Brain microvascular endothelial cell (primary cell): Measurements from ENCODE around the gene CYSTM1.

Source experiments
- DNase-seq: peaks from one replicate; pipeline ENCODE4 v3.0.0-alpha.2; 2020
- H3K27ac ChIP-seq: fragments of 250-450 bp; sonication (Bioruptor Pico); 2 replicates; pipeline ENCODE4 v1.5.1; 2020; ENCODE audit warnings: mild to moderate bottlenecking, moderate library complexity
- H3K27me3 ChIP-seq: fragments of 250-450 bp; sonication (Bioruptor Pico); replicated peaks from 2 replicates; pipeline ENCODE4 v1.5.1; 2020; ENCODE audit warnings: mild to moderate bottlenecking
- H3K36me3 ChIP-seq: fragments of 250-450 bp; sonication (Bioruptor Pico); replicated peaks from 2 replicates; pipeline ENCODE4 v1.5.1; 2020; ENCODE audit warnings: mild to moderate bottlenecking
- H3K4me3 ChIP-seq: 2 replicates; pipeline ENCODE4 v1.5.1; 2011; ENCODE audit warnings: low read depth, mild to moderate bottlenecking, control low read depth, low read length, moderate library complexity
- in situ Hi-C: cut with HindIII; loops from 2 replicates; pipeline ENCODE4 v1.10.0; 2017; ENCODE audit warnings: low sequenced_read_pairs, low pct_ligation_motif_present
- TF ChIP-seq, protein P1 (sequence below): IDR thresholded peaks from 2 replicates; pipeline ENCODE4 v1.5.1; 2011; ENCODE audit warnings: low read depth, mild to moderate bottlenecking, moderate library complexity, low read length, control low read depth, inconsistent platforms; ENCODE audit errors: missing control alignments

CYSTM1 gene

DNA sequence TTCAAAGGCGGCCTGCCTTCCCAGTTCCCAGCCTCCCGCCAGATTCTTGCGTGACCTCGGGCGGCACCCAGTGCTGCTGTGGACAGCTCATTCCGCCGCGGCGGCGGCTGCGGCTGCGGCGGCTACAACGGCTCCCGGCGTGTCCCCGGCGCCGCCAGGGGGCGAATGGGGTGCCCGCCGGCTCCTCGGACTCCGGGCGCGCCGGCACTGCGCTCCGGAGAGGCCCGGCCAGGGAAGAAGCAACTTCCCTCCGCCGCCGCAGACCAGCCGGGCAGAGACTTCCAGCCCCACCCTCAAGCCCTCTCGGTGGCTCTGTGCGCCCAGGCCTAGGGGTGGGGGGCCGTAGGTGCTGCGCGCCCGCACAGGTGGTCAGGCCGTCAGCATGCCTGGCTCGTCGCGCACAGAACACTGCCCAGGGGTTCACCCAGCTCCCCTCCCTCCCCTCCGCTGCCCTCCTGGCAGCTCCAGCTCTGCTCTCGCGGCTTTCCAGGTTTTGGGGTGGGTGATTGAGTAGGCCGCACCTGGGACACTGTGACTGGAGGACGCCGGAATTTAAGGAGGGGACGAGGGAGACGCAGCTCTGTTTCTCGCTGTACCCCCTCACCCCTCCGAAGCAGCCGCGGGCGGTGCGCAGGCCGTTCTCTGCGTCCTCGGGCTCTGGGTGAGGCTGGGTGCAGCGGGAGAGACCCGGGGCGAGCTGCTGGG is 29.0 kb upstream of the CYSTM1 start:
- H3K36me3 ChIP-seq: no peaks in the 10 kb centered on the region
- no peaks in the 10 kb centered on the region for H3K27me3 ChIP-seq
- in situ Hi-C loops: no loop called here
- DNase-seq: peak; percentile 42
- TF ChIP-seq, protein P1, sequence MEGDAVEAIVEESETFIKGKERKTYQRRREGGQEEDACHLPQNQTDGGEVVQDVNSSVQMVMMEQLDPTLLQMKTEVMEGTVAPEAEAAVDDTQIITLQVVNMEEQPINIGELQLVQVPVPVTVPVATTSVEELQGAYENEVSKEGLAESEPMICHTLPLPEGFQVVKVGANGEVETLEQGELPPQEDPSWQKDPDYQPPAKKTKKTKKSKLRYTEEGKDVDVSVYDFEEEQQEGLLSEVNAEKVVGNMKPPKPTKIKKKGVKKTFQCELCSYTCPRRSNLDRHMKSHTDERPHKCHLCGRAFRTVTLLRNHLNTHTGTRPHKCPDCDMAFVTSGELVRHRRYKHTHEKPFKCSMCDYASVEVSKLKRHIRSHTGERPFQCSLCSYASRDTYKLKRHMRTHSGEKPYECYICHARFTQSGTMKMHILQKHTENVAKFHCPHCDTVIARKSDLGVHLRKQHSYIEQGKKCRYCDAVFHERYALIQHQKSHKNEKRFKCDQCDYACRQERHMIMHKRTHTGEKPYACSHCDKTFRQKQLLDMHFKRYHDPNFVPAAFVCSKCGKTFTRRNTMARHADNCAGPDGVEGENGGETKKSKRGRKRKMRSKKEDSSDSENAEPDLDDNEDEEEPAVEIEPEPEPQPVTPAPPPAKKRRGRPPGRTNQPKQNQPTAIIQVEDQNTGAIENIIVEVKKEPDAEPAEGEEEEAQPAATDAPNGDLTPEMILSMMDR: peak; percentile 46
- peak overlapping the region; percentile 47 for H3K4me3 ChIP-seq
- no peak overlapping the region for H3K27ac ChIP-seq

DNA sequence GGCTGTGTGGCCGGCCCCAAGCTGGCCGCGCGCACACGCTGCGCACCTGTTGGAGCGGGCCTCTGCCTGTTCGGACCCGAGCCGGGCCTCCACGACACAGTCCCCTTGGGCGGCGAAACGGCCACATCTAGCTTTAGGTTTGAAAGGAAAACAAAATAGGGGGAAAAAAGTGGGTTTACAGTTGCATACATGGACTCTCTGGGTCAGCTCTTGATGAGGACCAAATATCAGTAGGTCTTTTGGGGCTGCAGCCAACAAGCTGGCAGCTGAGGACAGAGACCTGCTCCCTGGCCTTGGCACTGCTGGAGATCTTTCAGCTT is 28.5 kb upstream of the CYSTM1 start:
- in situ Hi-C loops: no loop called here
- Histone ChIP-seq H3K27me3 (no peaks in the 10 kb centered on the region), H3K4me3 (no peak overlapping the region), H3K36me3 (no peaks in the 10 kb centered on the region), H3K27ac (no peak overlapping the region)
- TF ChIP-seq, protein P1: no peak
- DNase-seq: no peak

DNA sequence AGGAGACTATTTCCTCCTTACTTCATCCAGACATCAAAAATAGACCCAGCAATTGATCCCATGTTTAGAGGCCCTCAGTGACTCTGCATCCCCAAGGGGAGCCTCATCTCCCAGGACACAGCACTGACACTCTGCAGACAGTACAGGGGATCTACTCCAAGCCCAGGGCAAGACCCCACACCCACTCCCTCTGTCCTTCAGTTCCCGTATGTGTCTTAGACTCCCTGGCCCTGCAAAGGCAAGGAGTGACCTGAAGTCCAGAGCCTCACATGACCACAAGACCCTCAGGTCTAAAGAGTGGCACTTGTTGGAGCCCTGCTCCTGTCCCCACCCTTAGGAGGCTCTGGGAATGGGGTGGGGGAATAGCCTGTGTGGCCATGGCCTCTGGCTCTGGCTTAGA is 27.5 kb upstream of the CYSTM1 start:
- H3K27me3 ChIP-seq: no peaks in the 10 kb centered on the region
- no peak overlapping the region for H3K27ac ChIP-seq
- H3K4me3 ChIP-seq: no peak overlapping the region
- no peaks in the 10 kb centered on the region for H3K36me3 ChIP-seq
- TF ChIP-seq, protein P1: no peak
- in situ Hi-C loops: no loop called here
- no peak for DNase-seq

DNA sequence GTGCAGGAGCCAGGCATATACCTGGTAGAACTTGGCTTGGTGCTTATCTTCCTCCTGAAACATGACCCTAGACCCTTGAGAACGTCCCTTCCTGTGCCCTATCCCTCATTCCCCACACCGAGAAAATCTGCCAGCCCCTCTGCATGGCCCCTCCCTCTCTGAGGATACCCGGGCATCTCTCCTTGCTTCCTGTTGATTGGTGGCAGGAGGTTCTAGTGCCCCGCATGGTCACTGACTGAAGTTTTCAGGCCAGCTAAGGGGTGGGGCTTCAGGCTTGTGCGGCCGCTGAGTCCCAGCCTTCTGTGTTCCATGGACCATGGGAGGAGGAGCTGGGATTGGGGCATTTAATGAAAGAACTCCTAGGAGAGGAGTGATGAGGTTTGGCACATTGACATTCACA is 26.5 kb upstream of the CYSTM1 start:
- Histone ChIP-seq H3K27ac (no peak overlapping the region), H3K36me3 (no peaks in the 10 kb centered on the region), H3K4me3 (no peak overlapping the region), H3K27me3 (no peaks in the 10 kb centered on the region)
- in situ Hi-C loops: no loop called here
- TF ChIP-seq, protein P1: peak; percentile 33
- peak; percentile 9 for DNase-seq

DNA sequence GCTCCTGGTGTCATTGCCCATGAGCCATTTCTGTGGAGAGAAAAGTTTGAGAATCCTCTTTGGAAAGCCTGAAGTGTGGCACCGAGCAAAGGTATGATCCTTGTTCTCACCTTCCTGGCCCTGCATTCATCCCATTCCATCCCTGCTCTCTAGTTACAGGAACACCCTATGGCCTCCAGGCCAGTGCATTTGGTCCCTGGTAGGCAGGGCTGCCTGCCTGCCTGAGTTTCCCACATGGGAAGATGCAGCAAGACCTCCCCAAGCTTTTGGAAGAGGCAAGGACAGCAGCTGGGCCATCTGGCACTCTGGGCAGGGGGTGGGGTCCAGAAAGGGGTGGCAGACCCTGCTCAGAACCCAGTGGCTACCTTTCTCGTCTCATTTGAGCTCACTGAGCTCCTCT is 24.8 kb upstream of the CYSTM1 start:
- no peak for DNase-seq
- in situ Hi-C loops: no loop called here
- no peak overlapping the region for H3K4me3 ChIP-seq
- no peaks in the 10 kb centered on the region for H3K27me3 ChIP-seq
- no peak overlapping the region for H3K27ac ChIP-seq
- TF ChIP-seq, protein P1: no peak
- H3K36me3 ChIP-seq: no peaks in the 10 kb centered on the region
